ENCODE measurements around the gene IL5.
"Not testable (repeated sequence)": the region's sequence is repeated elsewhere in the genome, so short reads cannot be mapped to it uniquely, and the experiment has no call there.

Gene IL5

DNA sequence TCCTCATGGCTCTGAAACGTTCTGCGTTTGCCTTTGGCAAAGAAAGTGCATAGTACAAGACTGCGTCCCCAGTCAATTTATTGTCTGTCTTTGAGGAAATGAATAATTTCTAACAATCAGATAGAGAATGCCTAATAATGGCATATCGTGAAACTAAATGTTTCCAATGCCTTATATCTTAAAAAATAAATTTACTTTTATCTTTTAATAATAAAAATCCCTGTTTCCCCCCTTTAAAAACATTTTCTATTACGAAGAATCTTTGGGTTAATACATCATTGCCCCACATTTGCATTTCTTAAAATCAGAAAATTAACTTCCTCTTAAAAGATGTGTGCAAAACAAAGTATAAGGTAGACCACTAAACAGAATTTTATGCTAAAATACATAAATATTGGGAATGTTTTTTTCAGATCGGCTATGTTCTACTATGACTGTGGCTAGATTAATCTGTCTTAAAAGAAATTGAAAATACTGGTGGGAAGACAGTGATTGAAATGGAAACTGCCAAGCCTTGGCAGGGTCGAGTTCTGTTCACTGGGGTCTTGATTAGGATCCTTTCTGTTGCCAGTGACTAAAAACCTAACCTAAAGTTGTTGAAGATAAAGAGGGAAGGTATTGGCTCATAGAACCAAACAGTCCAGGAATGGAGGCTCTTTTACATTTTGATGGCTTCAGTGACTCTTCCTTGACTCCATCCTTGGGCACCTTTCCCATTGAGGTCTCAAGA lies at the start of gene IL5:
Gene IL5 (minus strand): TSS at position 51 of the 730 bp plus-strand sequence. CDS start 44 bp downstream, at position 7.
- Histone ChIP-seq H3K4me3 (ENCODE audit: low read depth, low read length) (no peak within 1 kb of the TSS), H3K27ac (ENCODE audit: low read depth, low read length) (no peak within 1 kb of the TSS), H3K9ac (ENCODE audit: low read depth, low read length) (no peak within 1 kb of the TSS), H3K27me3 (ENCODE audit: control insufficient read depth, insufficient read depth, low read length) (no peaks in the 10 kb centered on the region), H3K9me3 (ENCODE audit: control insufficient read depth, insufficient read depth, low read length) (no peaks in the 10 kb centered on the region), H3K36me3 (ENCODE audit: control insufficient read depth, insufficient read depth, low read length) (no peaks in the 10 kb centered on the region), H3K4me1 (ENCODE audit: control insufficient read depth, insufficient read depth, low read length) (no peaks in the 10 kb centered on the region)

- H3K4me3 ChIP-seq (ENCODE audit: low read depth, low read length) = no peak overlapping the region
- H3K27ac ChIP-seq (ENCODE audit: low read depth, low read length) = no peak overlapping the region
- no peaks in the 10 kb centered on the region for H3K4me1 ChIP-seq (ENCODE audit: control insufficient read depth, insufficient read depth, low read length)
- no peaks in the 10 kb centered on the region for H3K9me3 ChIP-seq (ENCODE audit: control insufficient read depth, insufficient read depth, low read length)
- H3K27me3 ChIP-seq (ENCODE audit: control insufficient read depth, insufficient read depth, low read length) = no peaks in the 10 kb centered on the region
- H3K9ac ChIP-seq (ENCODE audit: low read depth, low read length) = no peak overlapping the region
- H3K36me3 ChIP-seq (ENCODE audit: control insufficient read depth, insufficient read depth, low read length) = peaks cover 87% of the 10 kb centered on the region
Measured at GRCh38 chr5:132592521-132592920, 49.2 kb upstream of the IL5 start.

GRCh38 chr5:132591145-132591544 lies 47.8 kb upstream of the IL5 start:
- H3K9ac ChIP-seq (ENCODE audit: low read depth, low read length) = no peak overlapping the region
- H3K27me3 ChIP-seq (ENCODE audit: control insufficient read depth, insufficient read depth, low read length) = no peaks in the 10 kb centered on the region
- H3K4me1 ChIP-seq (ENCODE audit: control insufficient read depth, insufficient read depth, low read length) = no peaks in the 10 kb centered on the region
- peaks cover 77% of the 10 kb centered on the region for H3K36me3 ChIP-seq (ENCODE audit: control insufficient read depth, insufficient read depth, low read length)
- H3K27ac ChIP-seq (ENCODE audit: low read depth, low read length) = no peak overlapping the region
- H3K4me3 ChIP-seq (ENCODE audit: low read depth, low read length) = no peak overlapping the region
- no peaks in the 10 kb centered on the region for H3K9me3 ChIP-seq (ENCODE audit: control insufficient read depth, insufficient read depth, low read length)

- Histone ChIP-seq H3K4me3 (ENCODE audit: low read depth, low read length) (no peak overlapping the region), H3K27me3 (ENCODE audit: control insufficient read depth, insufficient read depth, low read length) (no peaks in the 10 kb centered on the region), H3K9me3 (ENCODE audit: control insufficient read depth, insufficient read depth, low read length) (no peaks in the 10 kb centered on the region), H3K36me3 (ENCODE audit: control insufficient read depth, insufficient read depth, low read length) (peaks cover 66% of the 10 kb centered on the region), H3K27ac (ENCODE audit: low read depth, low read length) (no peak overlapping the region), H3K9ac (ENCODE audit: low read depth, low read length) (no peak overlapping the region), H3K4me1 (ENCODE audit: control insufficient read depth, insufficient read depth, low read length) (no peaks in the 10 kb centered on the region)
Measured at GRCh38 chr5:132589467-132589866, 46.1 kb upstream of the IL5 start.

DNA sequence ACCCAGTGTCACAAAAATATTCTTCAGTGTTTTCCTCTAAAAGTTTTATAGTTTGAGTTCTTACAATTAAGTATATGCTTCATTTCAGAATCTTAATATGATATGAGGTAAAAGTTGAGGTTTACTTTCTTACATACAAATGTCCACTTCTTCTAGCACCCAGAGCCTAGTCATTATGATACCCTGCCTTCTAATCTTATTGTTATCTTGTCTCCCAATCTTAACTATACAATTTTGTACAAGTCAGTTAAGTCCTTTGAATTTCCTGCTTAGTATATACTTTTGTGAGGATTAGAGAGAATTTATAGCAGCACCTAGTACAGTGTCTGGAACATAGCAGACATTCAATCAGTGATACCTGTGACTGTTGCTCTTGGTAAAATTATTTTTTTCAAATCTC lies 42.7 kb upstream of the IL5 start:
- H3K4me1 ChIP-seq (ENCODE audit: control insufficient read depth, insufficient read depth, low read length) = no peaks in the 10 kb centered on the region
- H3K9me3 ChIP-seq (ENCODE audit: control insufficient read depth, insufficient read depth, low read length) = no peaks in the 10 kb centered on the region
- no peak overlapping the region for H3K4me3 ChIP-seq (ENCODE audit: low read depth, low read length)
- no peak overlapping the region for H3K27ac ChIP-seq (ENCODE audit: low read depth, low read length)
- H3K27me3 ChIP-seq (ENCODE audit: control insufficient read depth, insufficient read depth, low read length) = no peaks in the 10 kb centered on the region
- peaks cover 48% of the 10 kb centered on the region for H3K36me3 ChIP-seq (ENCODE audit: control insufficient read depth, insufficient read depth, low read length)
- H3K9ac ChIP-seq (ENCODE audit: low read depth, low read length) = no peak overlapping the region

DNA sequence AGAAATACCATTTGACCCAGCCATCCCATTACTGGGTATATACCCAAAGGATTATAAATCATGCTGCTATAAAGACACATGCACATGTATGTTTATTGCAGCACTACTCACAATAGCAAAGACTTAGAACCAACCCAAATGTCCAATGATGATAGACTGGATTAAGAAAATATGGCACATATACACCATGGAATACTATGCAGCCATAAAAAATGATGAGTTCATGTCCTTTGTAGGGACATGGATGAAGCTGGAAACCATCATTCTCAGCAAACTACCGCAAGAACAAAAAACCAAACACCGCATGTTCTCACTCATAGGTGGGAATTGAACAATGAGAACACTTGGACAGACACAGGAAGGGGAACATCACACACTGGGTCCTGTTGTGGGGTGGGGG lies 41.2 kb upstream of the IL5 start:
- not testable (repeated sequence) for H3K9me3 ChIP-seq (ENCODE audit: control insufficient read depth, insufficient read depth, low read length); H3K27ac ChIP-seq (ENCODE audit: low read depth, low read length); H3K9ac ChIP-seq (ENCODE audit: low read depth, low read length); H3K27me3 ChIP-seq (ENCODE audit: control insufficient read depth, insufficient read depth, low read length); H3K4me1 ChIP-seq (ENCODE audit: control insufficient read depth, insufficient read depth, low read length); H3K4me3 ChIP-seq (ENCODE audit: low read depth, low read length)
- peaks cover 48% of the 10 kb centered on the region for H3K36me3 ChIP-seq (ENCODE audit: control insufficient read depth, insufficient read depth, low read length)

GRCh38 chr5:132576123-132576522 lies 32.8 kb upstream of the IL5 start:
- Histone ChIP-seq H3K9me3 (ENCODE audit: control insufficient read depth, insufficient read depth, low read length) (peaks cover 9% of the 10 kb centered on the region), H3K4me3 (ENCODE audit: low read depth, low read length) (no peak overlapping the region), H3K9ac (ENCODE audit: low read depth, low read length) (no peak overlapping the region), H3K27ac (ENCODE audit: low read depth, low read length) (no peak overlapping the region), H3K4me1 (ENCODE audit: control insufficient read depth, insufficient read depth, low read length) (no peaks in the 10 kb centered on the region), H3K27me3 (ENCODE audit: control insufficient read depth, insufficient read depth, low read length) (no peaks in the 10 kb centered on the region), H3K36me3 (ENCODE audit: control insufficient read depth, insufficient read depth, low read length) (peaks cover 51% of the 10 kb centered on the region)

DNA sequence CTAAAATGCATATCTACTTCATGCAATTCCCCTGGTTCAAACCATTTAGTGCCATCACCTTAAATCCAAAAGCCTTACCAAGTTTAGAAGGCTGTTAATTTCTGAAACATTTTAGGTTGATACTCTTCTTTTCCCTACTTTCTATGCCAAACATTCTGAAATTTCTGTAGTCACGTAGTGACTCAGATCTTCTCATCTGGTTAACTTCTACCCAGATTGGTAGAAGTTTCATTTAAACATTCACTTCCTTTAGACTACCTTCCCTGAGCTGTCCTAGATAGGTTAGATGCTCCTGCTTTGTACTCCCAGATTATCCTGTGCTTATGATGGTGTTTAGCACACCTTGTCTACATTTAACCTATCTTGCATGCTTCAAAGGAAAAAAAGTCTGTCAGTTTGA lies 23.3 kb upstream of the IL5 start:
- no peaks in the 10 kb centered on the region for H3K27me3 ChIP-seq (ENCODE audit: control insufficient read depth, insufficient read depth, low read length)
- no peaks in the 10 kb centered on the region for H3K4me1 ChIP-seq (ENCODE audit: control insufficient read depth, insufficient read depth, low read length)
- H3K27ac ChIP-seq (ENCODE audit: low read depth, low read length) = no peak overlapping the region
- no peak overlapping the region for H3K9ac ChIP-seq (ENCODE audit: low read depth, low read length)
- peaks cover 54% of the 10 kb centered on the region for H3K36me3 ChIP-seq (ENCODE audit: control insufficient read depth, insufficient read depth, low read length)
- H3K4me3 ChIP-seq (ENCODE audit: low read depth, low read length) = no peak overlapping the region
- peaks cover 11% of the 10 kb centered on the region for H3K9me3 ChIP-seq (ENCODE audit: control insufficient read depth, insufficient read depth, low read length)

- not testable (repeated sequence) for H3K27ac ChIP-seq (ENCODE audit: low read depth, low read length)
- H3K9me3 ChIP-seq (ENCODE audit: control insufficient read depth, insufficient read depth, low read length) = peaks cover 11% of the 10 kb centered on the region
Measured at GRCh38 chr5:132564555-132564954, 21.2 kb upstream of the IL5 start.

GRCh38 chr5:132561601-132562000 lies 18.3 kb upstream of the IL5 start:
- H3K9me3 ChIP-seq (ENCODE audit: control insufficient read depth, insufficient read depth, low read length) = peaks cover 11% of the 10 kb centered on the region
- H3K27me3 ChIP-seq (ENCODE audit: control insufficient read depth, insufficient read depth, low read length) = no peaks in the 10 kb centered on the region
- H3K9ac ChIP-seq (ENCODE audit: low read depth, low read length) = no peak overlapping the region
- peaks cover 62% of the 10 kb centered on the region for H3K36me3 ChIP-seq (ENCODE audit: control insufficient read depth, insufficient read depth, low read length)
- peaks cover 6% of the 10 kb centered on the region for H3K4me1 ChIP-seq (ENCODE audit: control insufficient read depth, insufficient read depth, low read length)
- H3K27ac ChIP-seq (ENCODE audit: low read depth, low read length) = no peak overlapping the region
- H3K4me3 ChIP-seq (ENCODE audit: low read depth, low read length) = no peak overlapping the region

More at GRCh38 chr5:132564555-132564954, 21.2 kb upstream of the IL5 start:
- H3K9ac ChIP-seq (ENCODE audit: low read depth, low read length); H3K27me3 ChIP-seq (ENCODE audit: control insufficient read depth, insufficient read depth, low read length); H3K4me3 ChIP-seq (ENCODE audit: low read depth, low read length); H3K4me1 ChIP-seq (ENCODE audit: control insufficient read depth, insufficient read depth, low read length): not testable (repeated sequence)
- H3K36me3 ChIP-seq (ENCODE audit: control insufficient read depth, insufficient read depth, low read length) = peaks cover 71% of the 10 kb centered on the region

GRCh38 chr5:132559383-132560060 lies 16.2 kb upstream of the IL5 start:
- H3K27me3 ChIP-seq (ENCODE audit: control insufficient read depth, insufficient read depth, low read length) = no peaks in the 10 kb centered on the region
- no peak overlapping the region for H3K9ac ChIP-seq (ENCODE audit: low read depth, low read length)
- no peak overlapping the region for H3K4me3 ChIP-seq (ENCODE audit: low read depth, low read length)
- H3K4me1 ChIP-seq (ENCODE audit: control insufficient read depth, insufficient read depth, low read length) = peaks cover 6% of the 10 kb centered on the region
- peaks cover 11% of the 10 kb centered on the region for H3K9me3 ChIP-seq (ENCODE audit: control insufficient read depth, insufficient read depth, low read length)
- H3K27ac ChIP-seq (ENCODE audit: low read depth, low read length) = no peak overlapping the region
- peaks cover 41% of the 10 kb centered on the region for H3K36me3 ChIP-seq (ENCODE audit: control insufficient read depth, insufficient read depth, low read length)

Data from HUES48 (cell line).